Gastrocnemius medialis (tissue), 4 donors: ENCODE data around the gene NECTIN1.

ENCODE experiments used
- CTCF ChIP-seq, 5 experiments: fragments of 450-650 bp in 3 of 5; fragments of 200-600 bp in 2 of 5; sonication (generic) in 2 of 5; IDR thresholded peaks in 4 of 5; conservative IDR thresholded peaks in 1 of 5; 1 replicate in 4 of 5; 2 replicates in 1 of 5; pipeline ENCODE4 v1.5.1; 2016 to 2019; ENCODE audit warnings: antibody characterized with exemption in 5 of 5, mild to moderate bottlenecking in 3 of 5, moderate library complexity in 3 of 5
- POLR2A ChIP-seq, 2 donors: fragments of 450-650 bp; IDR thresholded peaks; one replicate each; pipeline ENCODE4 v1.6.1; 2017; ENCODE audit warnings: antibody characterized with exemption in 2 of 2, mild to moderate bottlenecking in 2 of 2, moderate library complexity in 2 of 2

- TF ChIP-seq POLR2A (IDR thresholded peaks at IDR 0.05) (no peak), CTCF (IDR thresholded peaks at IDR 0.05 in 4 of 5, conservative IDR thresholded peaks at IDR 0.05 in 1 of 5) (no peak)
Measured at GRCh38 chr11:119765628-119766027, 36.6 kb upstream of the NECTIN1 start.
